ENCODE data around the gene DUSP22.

The DUSP22 gene

GRCh38 chr6:397056-397455, 104.8 kb downstream of the DUSP22 start:
- DNase-seq (ENCODE audit: low read depth) = no peak

- no peak for DNase-seq (ENCODE audit: low read depth)
Observed at GRCh38 chr6:397604-398003, 105.3 kb downstream of the DUSP22 start.

GRCh38 chr6:398065-398464, 105.8 kb downstream of the DUSP22 start:
- no peak for DNase-seq (ENCODE audit: low read depth)

GRCh38 chr6:398558-399078, 106.3 kb downstream of the DUSP22 start:
- DNase-seq (ENCODE audit: low read depth) = no peak

- DNase-seq (ENCODE audit: low read depth) = no peak
Observed at GRCh38 chr6:399785-400534, 107.7 kb downstream of the DUSP22 start.

- no peak for DNase-seq (ENCODE audit: low read depth)
Observed at GRCh38 chr6:400815-401214, 108.5 kb downstream of the DUSP22 start.
